ENCODE data around the gene ATAD3A.

DNA sequence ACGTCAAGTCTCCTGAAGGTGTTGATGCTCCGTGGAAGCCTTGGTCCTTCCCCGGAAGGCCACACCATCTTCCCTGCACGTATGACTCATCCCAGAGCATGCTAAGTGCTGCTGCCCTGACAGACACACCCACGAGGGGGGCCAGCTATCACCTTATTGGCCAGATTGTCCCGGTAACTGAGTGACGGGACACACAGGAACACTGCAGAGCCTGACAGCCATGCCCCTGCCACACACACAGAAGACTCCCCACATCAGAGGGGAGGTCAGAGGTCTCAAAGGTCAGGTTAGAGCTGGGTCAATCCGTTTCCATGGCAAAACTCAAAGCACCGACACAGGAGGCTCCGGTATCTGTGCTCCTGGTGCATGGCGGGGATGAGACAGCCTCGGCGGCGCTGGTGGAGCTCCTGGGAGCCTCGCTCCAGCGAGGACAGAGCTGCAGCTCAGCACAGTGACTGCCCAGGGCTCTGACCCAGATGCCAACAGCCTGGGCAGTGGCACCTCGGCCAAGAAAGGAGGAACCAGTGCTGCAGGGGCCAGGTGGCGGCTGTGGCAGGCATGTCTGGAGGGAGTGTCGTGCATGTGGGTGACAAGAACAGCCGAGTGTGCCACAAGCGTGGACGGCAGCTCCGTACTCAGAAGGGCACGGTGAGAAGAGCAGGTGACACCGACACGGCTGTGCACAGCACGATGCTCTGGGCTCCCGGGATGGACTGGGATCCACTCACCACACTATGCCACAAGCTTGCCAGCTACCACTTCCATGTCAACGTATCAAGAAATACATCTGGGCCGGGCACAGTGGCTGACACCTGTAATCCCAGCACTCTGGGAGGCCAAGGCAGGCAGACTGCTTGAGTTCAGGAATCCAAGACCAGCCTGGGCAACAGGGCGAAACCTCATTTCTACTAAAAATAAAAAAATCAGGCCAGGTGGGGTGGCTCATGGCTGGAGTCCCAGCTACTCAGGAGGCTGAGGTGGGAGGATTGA lies 43.3 kb downstream of the ATAD3A start:
- TF ChIP-seq, protein P1, sequence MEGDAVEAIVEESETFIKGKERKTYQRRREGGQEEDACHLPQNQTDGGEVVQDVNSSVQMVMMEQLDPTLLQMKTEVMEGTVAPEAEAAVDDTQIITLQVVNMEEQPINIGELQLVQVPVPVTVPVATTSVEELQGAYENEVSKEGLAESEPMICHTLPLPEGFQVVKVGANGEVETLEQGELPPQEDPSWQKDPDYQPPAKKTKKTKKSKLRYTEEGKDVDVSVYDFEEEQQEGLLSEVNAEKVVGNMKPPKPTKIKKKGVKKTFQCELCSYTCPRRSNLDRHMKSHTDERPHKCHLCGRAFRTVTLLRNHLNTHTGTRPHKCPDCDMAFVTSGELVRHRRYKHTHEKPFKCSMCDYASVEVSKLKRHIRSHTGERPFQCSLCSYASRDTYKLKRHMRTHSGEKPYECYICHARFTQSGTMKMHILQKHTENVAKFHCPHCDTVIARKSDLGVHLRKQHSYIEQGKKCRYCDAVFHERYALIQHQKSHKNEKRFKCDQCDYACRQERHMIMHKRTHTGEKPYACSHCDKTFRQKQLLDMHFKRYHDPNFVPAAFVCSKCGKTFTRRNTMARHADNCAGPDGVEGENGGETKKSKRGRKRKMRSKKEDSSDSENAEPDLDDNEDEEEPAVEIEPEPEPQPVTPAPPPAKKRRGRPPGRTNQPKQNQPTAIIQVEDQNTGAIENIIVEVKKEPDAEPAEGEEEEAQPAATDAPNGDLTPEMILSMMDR (conservative IDR thresholded peaks at IDR 0.05; ENCODE audit: low read depth, low read length): no peak
- TF ChIP-seq EZH2 (IDR thresholded peaks at IDR 0.05; ENCODE audit: borderline replicate concordance, low read depth, low read length, poor library complexity, severe bottlenecking): no peak
